H9 (cell line): ENCODE results near the gene SS18L1. TPM values are rescaled to one million over a fixed set of nuclear protein-coding genes. Genes with fewer than 3 reads are reported as not detected.

Source experiments
- DNase-seq: peaks from one replicate; pipeline ENCODE4 v3.0.0-alpha.2; 2017
- H2AFZ ChIP-seq: one replicate; pipeline ENCODE4 v1.6.1; 2013; ENCODE audit warnings: mild to moderate bottlenecking, low read length, control low read depth, moderate library complexity
- H2AK5ac ChIP-seq: 2 replicates; pipeline ENCODE4 v1.6.1; 2013; ENCODE audit warnings: low read length, control low read depth, mixed read lengths; ENCODE audit not compliant: insufficient read length
- H2BK120ac ChIP-seq: one replicate; pipeline ENCODE4 v1.6.1; 2013; ENCODE audit warnings: low read depth, mild to moderate bottlenecking, low read length, control low read depth, inconsistent platforms; ENCODE audit not compliant: poor library complexity, severe bottlenecking
- H2BK12ac ChIP-seq: 2 replicates; pipeline ENCODE4 v1.6.1; 2013; ENCODE audit warnings: low read length, control low read depth, mixed read lengths, low read depth; ENCODE audit not compliant: insufficient read length
- H2BK15ac ChIP-seq: 2 replicates; pipeline ENCODE4 v1.6.1; 2013; ENCODE audit warnings: low read depth, low read length, control low read depth
- H2BK20ac ChIP-seq: one replicate; pipeline ENCODE4 v1.6.1; 2013; ENCODE audit warnings: low read depth, mild to moderate bottlenecking, low read length, control low read depth, inconsistent platforms; ENCODE audit not compliant: poor library complexity, severe bottlenecking
- H2BK5ac ChIP-seq: 2 replicates; pipeline ENCODE4 v1.6.1; 2013; ENCODE audit warnings: low read length, control low read depth, mixed read lengths; ENCODE audit not compliant: insufficient read length
- H3K14ac ChIP-seq: 2 replicates; pipeline ENCODE4 v1.6.1; 2013; ENCODE audit warnings: low read length, control low read depth; ENCODE audit not compliant: insufficient read depth
- H3K18ac ChIP-seq: 2 replicates; pipeline ENCODE4 v1.6.1; 2013; ENCODE audit warnings: low read depth, mild to moderate bottlenecking, mixed read lengths, low read length, control low read depth; ENCODE audit not compliant: insufficient read length
- H3K23ac ChIP-seq: 2 replicates; pipeline ENCODE4 v1.6.1; 2013; ENCODE audit warnings: low read length, control low read depth, mixed read lengths, low read depth; ENCODE audit not compliant: insufficient read length
- H3K23me2 ChIP-seq: 2 replicates; pipeline ENCODE4 v1.6.1; 2013; ENCODE audit warnings: low read depth, mild to moderate bottlenecking, mixed read lengths, low read length, control low read depth; ENCODE audit not compliant: insufficient read length, poor library complexity, severe bottlenecking
- H3K27ac ChIP-seq: 2 replicates; pipeline ENCODE4 v1.5.1; 2013; ENCODE audit warnings: low read length, control low read depth, mixed read lengths, low read depth; ENCODE audit not compliant: insufficient read length
- H3K27me3 ChIP-seq: 2 replicates; pipeline ENCODE4 v1.6.1; 2013; ENCODE audit warnings: low read length, control low read depth, inconsistent platforms; ENCODE audit not compliant: insufficient read depth
- H3K4ac ChIP-seq: 2 replicates; pipeline ENCODE4 v1.6.1; 2013; ENCODE audit warnings: low read depth, mild to moderate bottlenecking, control low read depth, inconsistent platforms, low read length, moderate library complexity
- H3K4me1 ChIP-seq: 2 replicates; pipeline ENCODE4 v1.6.1; 2013; ENCODE audit warnings: low read length, control low read depth, inconsistent platforms; ENCODE audit not compliant: insufficient read depth
- H3K4me2 ChIP-seq: 2 replicates; pipeline ENCODE4 v1.6.1; 2013; ENCODE audit warnings: low read length, control low read depth, mixed read lengths; ENCODE audit not compliant: insufficient read length, insufficient read depth
- H3K56ac ChIP-seq: 2 replicates; pipeline ENCODE4 v1.6.1; 2013; ENCODE audit warnings: low read depth, mild to moderate bottlenecking, mixed read lengths, low read length, control low read depth; ENCODE audit not compliant: insufficient read length
- H3K79me1 ChIP-seq: 2 replicates; pipeline ENCODE4 v1.6.1; 2013; ENCODE audit warnings: low read depth, mild to moderate bottlenecking, moderate library complexity, low read length, control low read depth, inconsistent platforms; ENCODE audit not compliant: insufficient read depth, poor library complexity, severe bottlenecking
- H3K79me2 ChIP-seq: 2 replicates; pipeline ENCODE4 v1.6.1; 2013; ENCODE audit warnings: low read length, control low read depth, inconsistent platforms; ENCODE audit not compliant: insufficient read depth
- H3K9ac ChIP-seq: 2 replicates; pipeline ENCODE4 v1.6.1; 2013; ENCODE audit warnings: low read length, control low read depth, mixed read lengths; ENCODE audit not compliant: insufficient read length; ENCODE audit errors: extremely low read depth
- H3K9me3 ChIP-seq: one replicate; pipeline ENCODE4 v1.6.1; 2013; ENCODE audit warnings: low read depth, low read length, inconsistent platforms; ENCODE audit not compliant: control insufficient read depth
- H3T11ph ChIP-seq: one replicate; pipeline ENCODE4 v1.6.1; 2013; ENCODE audit warnings: mild to moderate bottlenecking, low read length, control low read depth, inconsistent platforms
- H4K20me1 ChIP-seq: one replicate; pipeline ENCODE4 v1.6.1; 2013; ENCODE audit not compliant: control insufficient read depth, insufficient read length, insufficient read depth
- H4K5ac ChIP-seq: 2 replicates; pipeline ENCODE4 v1.6.1; 2013; ENCODE audit warnings: low read depth, mild to moderate bottlenecking, mixed read lengths, low read length, control low read depth; ENCODE audit not compliant: insufficient read length
- H4K8ac ChIP-seq: replicated peaks from 2 replicates; pipeline ENCODE4 v1.6.1; 2013; ENCODE audit warnings: low read length, control low read depth, mixed read lengths, low read depth; ENCODE audit not compliant: insufficient read length
- H4K91ac ChIP-seq: 2 replicates; pipeline ENCODE4 v1.6.1; 2013; ENCODE audit warnings: low read depth, mild to moderate bottlenecking, moderate library complexity, mixed read lengths, low read length, control low read depth; ENCODE audit not compliant: insufficient read length
- H3K27ac Mint-ChIP-seq, 3 experiments: 2 replicates in 2 of 3; 3 replicates in 1 of 3; pipeline ENCODE4 v1.8.0; 2020 to 2021; ENCODE audit warnings: mixed read lengths in 3 of 3, mild to moderate bottlenecking in 1 of 3, moderate library complexity in 1 of 3
- H3K27me3 Mint-ChIP-seq: 2 replicates; pipeline ENCODE4 v1.8.0; 2021; ENCODE audit warnings: low read depth, mild to moderate bottlenecking, moderate library complexity, mixed read lengths
- H3K36me3 Mint-ChIP-seq, 3 experiments: 2 replicates in 2 of 3; 3 replicates in 1 of 3; pipeline ENCODE4 v1.8.0; 2020 to 2021; ENCODE audit warnings: low read depth in 3 of 3, mixed read lengths in 3 of 3; ENCODE audit not compliant: insufficient read depth in 1 of 3
- H3K4me1 Mint-ChIP-seq, 2 experiments: 2 replicates each; pipeline ENCODE4 v1.8.0; 2020; ENCODE audit warnings: mixed read lengths in 2 of 2
- H3K4me3 Mint-ChIP-seq, 2 experiments: 2 replicates in 1 of 2; 3 replicates in 1 of 2; pipeline ENCODE4 v1.8.0; 2020 to 2021; ENCODE audit warnings: mild to moderate bottlenecking in 2 of 2, mixed read lengths in 2 of 2, moderate library complexity in 1 of 2
- H3K9me3 Mint-ChIP-seq, 2 experiments: 2 replicates in 1 of 2; 3 replicates in 1 of 2; pipeline ENCODE4 v1.8.0; 2020; ENCODE audit warnings: mild to moderate bottlenecking in 2 of 2, mixed read lengths in 2 of 2, moderate library complexity in 1 of 2
- WGBS: extraction: QIAGEN DNeasy Blood & Tissue Kit; methylation state at CpG from one replicate; pipeline ENCODE4 v1.1.7; 2013; ENCODE audit warnings: missing lambda C conversion rate, low lambda C conversion rate, mixed read lengths; ENCODE audit not compliant: insufficient read length; ENCODE audit errors: extremely low coverage; 5-methylcytosine and 5-hydroxymethylcytosine counted together
- total RNA-seq: library from RNA; stranded (reverse); gene quantifications from 2 replicates; pipeline ENCODE4 v1.2.1, GENCODE V29; 2021
- TF ChIP-seq, protein P1 (sequence below): fragments of 200-600 bp; sonication (generic); conservative IDR thresholded peaks from 3 replicates; pipeline ENCODE4 v1.8.0; 2021; ENCODE audit warnings: antibody characterized with exemption, mild to moderate bottlenecking

The SS18L1 gene
- total RNA-seq, 1 experiment from 2014 or later: 22.2 TPM

DNA sequence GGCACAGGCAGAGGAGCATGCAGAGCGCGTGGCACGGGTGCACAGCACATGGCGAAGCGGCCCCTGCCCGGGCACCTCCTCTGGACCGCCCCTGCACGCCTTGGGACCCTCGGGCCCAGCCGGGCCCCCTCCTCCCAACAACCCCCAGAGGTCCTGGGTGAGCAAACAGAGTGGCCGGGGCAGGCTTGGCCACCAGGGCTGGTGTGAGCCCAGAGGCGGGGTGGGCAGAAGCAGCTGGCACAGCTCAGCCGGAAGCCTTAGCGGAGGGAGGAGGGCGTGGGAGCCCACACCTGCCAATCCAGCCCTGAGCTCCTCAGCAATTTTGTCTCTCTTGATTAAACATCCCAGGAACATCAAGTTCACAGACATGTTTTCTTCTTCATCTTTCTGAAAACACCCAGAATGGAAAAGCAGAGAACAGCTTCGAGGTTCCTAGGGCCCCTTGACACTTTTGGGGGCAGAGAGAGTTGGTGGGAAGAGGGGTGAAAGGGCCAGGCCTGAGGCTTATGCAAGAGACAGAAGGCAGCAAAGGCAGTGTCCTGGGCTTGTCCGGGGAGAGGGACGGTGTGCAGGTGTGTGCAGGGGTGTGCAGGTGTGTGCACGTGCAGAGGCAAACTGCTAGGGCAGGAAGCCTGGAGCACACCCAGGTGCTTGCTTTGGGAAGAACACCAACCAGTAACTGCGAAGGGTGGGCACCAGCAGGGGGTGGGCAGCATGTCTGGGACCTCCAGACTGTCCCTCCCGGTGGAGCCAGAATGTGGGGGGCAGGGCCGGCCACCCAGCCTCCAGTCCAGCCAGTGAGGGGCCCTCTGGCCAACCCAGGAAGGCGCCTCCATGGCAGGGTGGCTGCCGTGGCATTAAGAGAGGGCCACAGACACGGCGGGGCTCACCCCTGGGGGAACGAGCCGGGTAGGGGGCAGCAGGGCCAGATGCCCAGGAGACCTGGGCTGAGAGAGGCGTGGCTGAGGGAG lies 71.7 kb downstream of the SS18L1 start:
- Histone ChIP-seq H4K91ac (no peak overlapping the region), H3K23ac (no peak overlapping the region), H3K79me1 (no peaks in the 10 kb centered on the region), H3K56ac (no peak overlapping the region), H3K9ac (no peak overlapping the region), H4K20me1 (no peaks in the 10 kb centered on the region), H4K8ac (no peak overlapping the region), H3T11ph (no peak overlapping the region), H4K5ac (no peak overlapping the region), H2AFZ (no peak overlapping the region), H3K14ac (no peak overlapping the region; the same call in 1 of the 2 replicates), H2BK20ac (no peak overlapping the region), H3K4ac (no peak overlapping the region), H2BK15ac (no peak overlapping the region), H3K4me1 (no peaks in the 10 kb centered on the region), H3K79me2 (no peaks in the 10 kb centered on the region), H3K27ac (no peak overlapping the region), H3K18ac (no peak overlapping the region), H2BK120ac (no peak overlapping the region), H3K4me2 (no peak overlapping the region), H2BK5ac (no peak overlapping the region), H2AK5ac (no peak overlapping the region), H2BK12ac (no peak overlapping the region), H3K9me3 (no peaks in the 10 kb centered on the region), H3K23me2 (peaks cover 6% of the 10 kb centered on the region), H3K27me3 (peaks cover 17% of the 10 kb centered on the region; the same call in 1 of the 2 replicates)
- Mint-ChIP-seq H3K36me3 (no peaks in the 10 kb centered on the region), H3K4me1 (peaks cover 7 to 24% of the 10 kb centered on the region in 2 experiments; a peak in 3 of 4 replicates), H3K27ac (peak overlapping the region in 1 of 3 experiments; percentile 44; a peak in 1 of 7 replicates), H3K9me3 (no peaks in the 10 kb centered on the region), H3K4me3 (no peak overlapping the region), H3K27me3 (peaks cover 59% of the 10 kb centered on the region)
- TF ChIP-seq, protein P1, sequence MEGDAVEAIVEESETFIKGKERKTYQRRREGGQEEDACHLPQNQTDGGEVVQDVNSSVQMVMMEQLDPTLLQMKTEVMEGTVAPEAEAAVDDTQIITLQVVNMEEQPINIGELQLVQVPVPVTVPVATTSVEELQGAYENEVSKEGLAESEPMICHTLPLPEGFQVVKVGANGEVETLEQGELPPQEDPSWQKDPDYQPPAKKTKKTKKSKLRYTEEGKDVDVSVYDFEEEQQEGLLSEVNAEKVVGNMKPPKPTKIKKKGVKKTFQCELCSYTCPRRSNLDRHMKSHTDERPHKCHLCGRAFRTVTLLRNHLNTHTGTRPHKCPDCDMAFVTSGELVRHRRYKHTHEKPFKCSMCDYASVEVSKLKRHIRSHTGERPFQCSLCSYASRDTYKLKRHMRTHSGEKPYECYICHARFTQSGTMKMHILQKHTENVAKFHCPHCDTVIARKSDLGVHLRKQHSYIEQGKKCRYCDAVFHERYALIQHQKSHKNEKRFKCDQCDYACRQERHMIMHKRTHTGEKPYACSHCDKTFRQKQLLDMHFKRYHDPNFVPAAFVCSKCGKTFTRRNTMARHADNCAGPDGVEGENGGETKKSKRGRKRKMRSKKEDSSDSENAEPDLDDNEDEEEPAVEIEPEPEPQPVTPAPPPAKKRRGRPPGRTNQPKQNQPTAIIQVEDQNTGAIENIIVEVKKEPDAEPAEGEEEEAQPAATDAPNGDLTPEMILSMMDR: no peak
- WGBS: no CpG with 5 or more reads among the region's 29 CpGs
- no peak for DNase-seq
